Thoracic aorta (tissue), 2 donors: ENCODE results near the gene KIFC3. TPM values are rescaled to one million over a fixed set of nuclear protein-coding genes. Genes with fewer than 3 reads are reported as not detected.

Experiments used
- ATAC-seq: fragments of 150-250 bp; one replicate; pipeline ENCODE4 v1.8.0; 2017; ENCODE audit warnings: low read depth; ENCODE audit not compliant: insufficient number of reproducible peaks, low FRiP score
- DNase-seq: peaks from one replicate; pipeline ENCODE4 v3.0.0-alpha.2; 2020; ENCODE audit warnings: low spot score
- H3K27ac ChIP-seq, 2 donors: fragments of 200-600 bp; sonication (generic); 1 replicate in 1 of 2; 2 replicates in 1 of 2; pipeline ENCODE4 v1.5.1; 2016; ENCODE audit warnings: mild to moderate bottlenecking in 2 of 2, moderate library complexity in 2 of 2
- H3K27me3 ChIP-seq: fragments of 200-600 bp; sonication (generic); replicated peaks from 2 replicates; pipeline ENCODE4 v1.6.0; 2016; ENCODE audit warnings: mild to moderate bottlenecking; ENCODE audit not compliant: insufficient read depth
- H3K36me3 ChIP-seq: fragments of 200-600 bp; sonication (generic); one replicate; pipeline ENCODE4 v1.5.1; 2016
- H3K4me1 ChIP-seq, 2 donors: fragments of 200-600 bp; sonication (generic); 1 replicate in 1 of 2; 2 replicates in 1 of 2; pipeline versions ENCODE4 v1.5.1 to v1.6.0; 2016; ENCODE audit warnings: low read depth in 2 of 2, mild to moderate bottlenecking in 1 of 2; ENCODE audit not compliant: control insufficient read depth in 1 of 2
- H3K4me3 ChIP-seq: fragments of 200-600 bp; sonication (generic); 2 replicates; pipeline ENCODE4 v1.5.1; 2016; ENCODE audit warnings: mild to moderate bottlenecking
- H3K9me3 ChIP-seq: fragments of 200-600 bp; sonication (generic); 2 replicates; pipeline ENCODE4 v1.5.1; 2016
- total RNA-seq, 2 donors: library from RNA; depleted of rRNA; stranded (reverse); fragments of >200 nt; gene quantifications; one replicate each; pipeline versions ENCODE4 v1.1.0 to v1.2.3, GENCODE V29; 2016
- TF ChIP-seq, protein P1 (sequence below): fragments of 200-600 bp; sonication (generic); IDR thresholded peaks from one replicate; pipeline ENCODE4 v1.5.1; 2019; ENCODE audit warnings: antibody characterized with exemption

KIFC3 gene
- total RNA-seq, 2 donors from 2014 or later = 109 to 123 TPM

DNA sequence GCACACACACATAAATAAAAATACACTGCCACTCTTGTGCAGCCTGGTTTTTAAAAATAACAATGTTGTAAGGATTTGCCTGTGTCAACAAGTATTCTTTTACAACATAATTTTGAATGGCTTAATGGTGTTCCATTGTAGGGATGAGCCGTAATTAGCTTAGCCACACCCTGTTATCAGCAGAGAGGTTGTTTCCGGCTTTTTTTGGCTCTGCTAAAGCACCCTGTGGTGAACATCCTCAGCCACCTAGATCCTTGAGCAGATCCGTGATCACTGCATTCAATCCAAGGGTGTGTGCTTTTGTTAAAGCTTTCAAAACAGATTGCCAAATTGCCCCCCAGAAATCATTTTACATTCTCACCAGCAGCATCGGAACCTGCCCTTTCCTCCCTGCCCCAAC is 59.7 kb downstream of the KIFC3 start:
- H3K36me3 ChIP-seq = peaks cover 11% of the 10 kb centered on the region
- no peak overlapping the region for H3K27ac ChIP-seq
- H3K27me3 ChIP-seq = no peaks in the 10 kb centered on the region
- DNase-seq (no peak), ATAC-seq (no peak)
- TF ChIP-seq, protein P1, sequence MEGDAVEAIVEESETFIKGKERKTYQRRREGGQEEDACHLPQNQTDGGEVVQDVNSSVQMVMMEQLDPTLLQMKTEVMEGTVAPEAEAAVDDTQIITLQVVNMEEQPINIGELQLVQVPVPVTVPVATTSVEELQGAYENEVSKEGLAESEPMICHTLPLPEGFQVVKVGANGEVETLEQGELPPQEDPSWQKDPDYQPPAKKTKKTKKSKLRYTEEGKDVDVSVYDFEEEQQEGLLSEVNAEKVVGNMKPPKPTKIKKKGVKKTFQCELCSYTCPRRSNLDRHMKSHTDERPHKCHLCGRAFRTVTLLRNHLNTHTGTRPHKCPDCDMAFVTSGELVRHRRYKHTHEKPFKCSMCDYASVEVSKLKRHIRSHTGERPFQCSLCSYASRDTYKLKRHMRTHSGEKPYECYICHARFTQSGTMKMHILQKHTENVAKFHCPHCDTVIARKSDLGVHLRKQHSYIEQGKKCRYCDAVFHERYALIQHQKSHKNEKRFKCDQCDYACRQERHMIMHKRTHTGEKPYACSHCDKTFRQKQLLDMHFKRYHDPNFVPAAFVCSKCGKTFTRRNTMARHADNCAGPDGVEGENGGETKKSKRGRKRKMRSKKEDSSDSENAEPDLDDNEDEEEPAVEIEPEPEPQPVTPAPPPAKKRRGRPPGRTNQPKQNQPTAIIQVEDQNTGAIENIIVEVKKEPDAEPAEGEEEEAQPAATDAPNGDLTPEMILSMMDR = no peak
- H3K4me3 ChIP-seq = no peak overlapping the region
- no peaks in the 10 kb centered on the region for H3K9me3 ChIP-seq
- no peaks in the 10 kb centered on the region for H3K4me1 ChIP-seq

DNA sequence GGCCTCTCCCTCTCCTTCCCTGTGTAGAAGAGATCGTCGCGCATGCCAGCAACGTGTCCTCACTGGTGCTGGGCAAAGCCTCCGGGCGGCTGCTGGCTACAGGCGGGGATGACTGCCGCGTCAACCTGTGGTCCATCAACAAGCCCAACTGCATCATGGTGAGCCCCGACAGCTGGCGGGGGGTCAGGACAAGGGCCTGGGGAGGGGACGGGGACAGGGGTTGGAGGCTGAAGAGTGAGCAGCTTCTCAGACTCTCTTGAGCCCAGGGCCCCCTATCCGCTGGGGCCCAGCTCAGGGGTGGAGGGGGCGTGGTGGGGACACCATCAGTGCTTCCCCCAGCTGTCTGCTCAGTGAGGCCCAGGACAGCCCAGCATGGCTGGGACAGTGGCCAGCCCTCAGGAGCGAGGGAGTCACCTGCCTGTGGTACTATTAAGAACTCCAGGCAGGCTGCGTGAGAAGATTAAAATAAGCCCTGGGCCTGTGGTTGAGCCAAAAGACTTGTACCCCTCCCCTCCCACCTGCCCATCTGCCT is 60.6 kb downstream of the KIFC3 start:
- Histone ChIP-seq H3K27ac (no peak overlapping the region), H3K27me3 (no peaks in the 10 kb centered on the region), H3K4me1 (peaks cover 4 to 6% of the 10 kb centered on the region in 2 donors), H3K9me3 (no peaks in the 10 kb centered on the region), H3K36me3 (peaks cover 9% of the 10 kb centered on the region), H3K4me3 (no peak overlapping the region)
- ATAC-seq (no peak), DNase-seq (no peak)
- TF ChIP-seq, protein P1 = no peak

DNA sequence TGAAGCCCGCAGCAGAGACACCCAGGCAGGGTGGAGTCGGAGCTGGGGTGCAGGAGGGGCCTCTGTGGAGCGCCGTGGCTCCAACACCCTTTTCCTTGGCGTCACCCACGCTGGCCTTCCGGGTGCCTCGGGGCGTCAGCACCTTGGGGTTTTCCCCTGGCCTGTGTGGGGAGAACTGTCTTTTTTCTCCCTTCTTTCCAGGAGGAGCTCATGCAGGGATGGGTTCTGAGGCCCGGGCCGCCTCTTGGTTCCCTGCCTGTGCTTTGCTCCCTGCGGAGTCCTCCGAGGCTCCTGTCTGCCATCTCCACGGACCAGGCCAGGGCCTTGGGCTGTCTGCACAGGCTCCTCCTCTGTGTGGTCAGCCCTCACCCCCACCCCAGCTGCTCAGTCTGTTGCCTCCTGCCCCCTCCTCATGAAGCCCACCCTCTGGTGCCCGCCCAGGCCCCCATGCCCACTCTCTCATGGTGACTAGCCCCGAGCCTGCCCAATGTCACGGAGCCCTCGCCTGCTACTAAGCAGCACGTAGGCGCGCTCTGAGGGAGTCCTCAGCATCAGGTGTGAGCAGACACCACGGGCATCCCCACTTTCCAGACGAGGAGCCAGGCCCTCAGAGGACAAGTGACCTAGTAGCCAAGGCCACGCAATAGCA is 61.7 kb downstream of the KIFC3 start:
- Histone ChIP-seq H3K4me1 (peaks cover 4 to 16% of the 10 kb centered on the region in 2 donors), H3K9me3 (no peaks in the 10 kb centered on the region), H3K27ac (no peak overlapping the region), H3K4me3 (no peak overlapping the region), H3K27me3 (no peaks in the 10 kb centered on the region), H3K36me3 (peaks cover 9% of the 10 kb centered on the region)
- DNase-seq (no peak), ATAC-seq (no peak)
- TF ChIP-seq, protein P1 = no peak

DNA sequence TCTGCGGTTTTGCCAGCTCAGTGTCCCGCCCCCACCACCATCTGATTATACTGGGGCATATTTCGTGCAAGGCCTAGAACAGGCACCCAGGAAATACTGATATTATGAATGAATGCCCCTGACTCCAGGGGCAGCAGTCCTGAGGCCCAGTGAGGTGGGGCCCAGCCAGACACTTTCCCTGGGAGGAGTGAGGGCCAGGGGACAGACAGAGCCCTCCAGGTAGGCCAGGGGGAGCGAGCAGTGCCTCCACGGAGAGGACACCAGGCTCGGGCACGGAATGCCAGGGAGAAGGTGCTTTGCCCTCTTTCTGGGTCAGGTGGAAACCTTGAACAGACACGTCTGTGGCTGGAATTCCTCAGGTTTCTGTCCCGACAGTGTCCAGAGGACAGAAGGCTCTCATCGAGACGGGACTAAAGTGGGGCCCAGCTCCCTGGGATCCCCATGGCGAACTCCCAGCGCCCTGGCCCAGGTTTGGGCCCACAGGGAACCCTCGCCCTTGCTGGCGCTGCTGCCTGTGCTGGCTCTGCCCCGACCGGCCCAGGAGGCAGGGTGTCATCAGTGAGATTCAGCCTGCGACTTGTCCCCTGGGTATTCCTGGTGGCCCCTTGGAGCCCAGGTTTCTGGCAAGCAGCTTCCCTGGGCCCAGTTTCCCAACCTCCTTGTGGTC is 62.4 kb downstream of the KIFC3 start:
- Histone ChIP-seq H3K27ac (no peak overlapping the region), H3K36me3 (peaks cover 9% of the 10 kb centered on the region), H3K4me3 (no peak overlapping the region), H3K27me3 (no peaks in the 10 kb centered on the region), H3K9me3 (no peaks in the 10 kb centered on the region), H3K4me1 (peaks cover 4 to 16% of the 10 kb centered on the region in 2 donors)
- ATAC-seq = no peak
- no peak for DNase-seq
- TF ChIP-seq, protein P1 = no peak

DNA sequence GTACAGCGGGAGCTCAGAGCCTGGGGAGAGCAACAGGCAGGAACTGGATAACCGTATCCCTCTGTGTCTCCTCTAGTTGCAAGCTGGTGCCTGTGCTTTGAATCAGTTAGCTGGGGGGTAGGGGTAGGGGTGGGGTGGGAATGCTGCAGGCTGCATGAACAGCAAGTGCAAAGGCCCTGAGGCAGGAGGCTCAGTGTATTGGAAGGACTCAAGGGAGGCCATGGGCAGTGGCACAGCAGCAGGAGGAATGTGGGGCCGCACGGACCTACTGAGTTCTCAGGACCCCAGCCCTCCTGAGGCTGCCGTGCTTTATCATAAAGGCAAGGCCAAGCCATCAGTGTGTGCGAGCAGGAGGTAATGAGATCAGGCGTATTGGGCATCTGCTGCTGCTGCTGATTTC is 63.4 kb downstream of the KIFC3 start:
- ATAC-seq (no peak), DNase-seq (no peak)
- no peaks in the 10 kb centered on the region for H3K9me3 ChIP-seq
- H3K4me1 ChIP-seq = peaks cover 7 to 23% of the 10 kb centered on the region in 2 donors
- H3K4me3 ChIP-seq = no peak overlapping the region
- H3K36me3 ChIP-seq = peaks cover 4% of the 10 kb centered on the region
- TF ChIP-seq, protein P1 = no peak
- H3K27me3 ChIP-seq = no peaks in the 10 kb centered on the region
- no peak overlapping the region for H3K27ac ChIP-seq
